ENCODE data around the gene PDIK1L. TPM values are rescaled to one million over a fixed set of nuclear protein-coding genes. Genes with fewer than 3 reads are reported as not detected.
A peak's percentile ranks its signal among the peaks of the same experiment; 100 is the strongest.

PDIK1L gene
- total and polyA plus RNA-seq, 9 of the 15 experiments (the other 6 are each of a cell fraction or from before 2014, with no cell fraction given) = 12.8 to 30.2 (median 21.5) TPM

GRCh38 chr1:26126321-26127084, 14.9 kb downstream of the PDIK1L start (continued):
- TF ChIP-seq, protein P1, sequence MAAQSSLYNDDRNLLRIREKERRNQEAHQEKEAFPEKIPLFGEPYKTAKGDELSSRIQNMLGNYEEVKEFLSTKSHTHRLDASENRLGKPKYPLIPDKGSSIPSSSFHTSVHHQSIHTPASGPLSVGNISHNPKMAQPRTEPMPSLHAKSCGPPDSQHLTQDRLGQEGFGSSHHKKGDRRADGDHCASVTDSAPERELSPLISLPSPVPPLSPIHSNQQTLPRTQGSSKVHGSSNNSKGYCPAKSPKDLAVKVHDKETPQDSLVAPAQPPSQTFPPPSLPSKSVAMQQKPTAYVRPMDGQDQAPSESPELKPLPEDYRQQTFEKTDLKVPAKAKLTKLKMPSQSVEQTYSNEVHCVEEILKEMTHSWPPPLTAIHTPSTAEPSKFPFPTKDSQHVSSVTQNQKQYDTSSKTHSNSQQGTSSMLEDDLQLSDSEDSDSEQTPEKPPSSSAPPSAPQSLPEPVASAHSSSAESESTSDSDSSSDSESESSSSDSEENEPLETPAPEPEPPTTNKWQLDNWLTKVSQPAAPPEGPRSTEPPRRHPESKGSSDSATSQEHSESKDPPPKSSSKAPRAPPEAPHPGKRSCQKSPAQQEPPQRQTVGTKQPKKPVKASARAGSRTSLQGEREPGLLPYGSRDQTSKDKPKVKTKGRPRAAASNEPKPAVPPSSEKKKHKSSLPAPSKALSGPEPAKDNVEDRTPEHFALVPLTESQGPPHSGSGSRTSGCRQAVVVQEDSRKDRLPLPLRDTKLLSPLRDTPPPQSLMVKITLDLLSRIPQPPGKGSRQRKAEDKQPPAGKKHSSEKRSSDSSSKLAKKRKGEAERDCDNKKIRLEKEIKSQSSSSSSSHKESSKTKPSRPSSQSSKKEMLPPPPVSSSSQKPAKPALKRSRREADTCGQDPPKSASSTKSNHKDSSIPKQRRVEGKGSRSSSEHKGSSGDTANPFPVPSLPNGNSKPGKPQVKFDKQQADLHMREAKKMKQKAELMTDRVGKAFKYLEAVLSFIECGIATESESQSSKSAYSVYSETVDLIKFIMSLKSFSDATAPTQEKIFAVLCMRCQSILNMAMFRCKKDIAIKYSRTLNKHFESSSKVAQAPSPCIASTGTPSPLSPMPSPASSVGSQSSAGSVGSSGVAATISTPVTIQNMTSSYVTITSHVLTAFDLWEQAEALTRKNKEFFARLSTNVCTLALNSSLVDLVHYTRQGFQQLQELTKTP (IDR thresholded peaks at IDR 0.05; ENCODE audit: low read depth in 1 of 2, partially characterized antibody in 2 of 2) = peak; percentile 86 to 94
- TF ChIP-seq RFX1 (IDR thresholded peaks at IDR 0.05) (0 out of 2 replicates have a peak, but pooled peaks have one; percentile 27), NFE2L1 (tag; IDR thresholded peaks at IDR 0.05; ENCODE audit: borderline replicate concordance, low read depth) (peak; percentile 36; the same call in 1 of the 2 replicates), SMC3 (conservative IDR thresholded peaks at IDR 0.05; ENCODE audit: insufficient read depth, low read depth, low read length) (no peak), ZNF143 (CRISPR knock-in tag; IDR thresholded peaks at IDR 0.05) (no peak), ZBTB8A (IDR thresholded peaks at IDR 0.05; ENCODE audit: partially characterized antibody) (no peak), SMAD4 (CRISPR knock-in tag; conservative IDR thresholded peaks at IDR 0.05) (peak; percentile 79), POLR2B (IDR thresholded peaks at IDR 0.05; ENCODE audit: low read depth, partially characterized antibody) (peak; percentile 88), NUFIP1 (IDR thresholded peaks at IDR 0.05; ENCODE audit: partially characterized antibody) (no peak), ADNP (tag; IDR thresholded peaks at IDR 0.05) (peak; percentile 65), ZFP36 (IDR thresholded peaks at IDR 0.05; ENCODE audit: low read depth, low read length, partially characterized antibody) (no peak), ESRRA (IDR thresholded peaks at IDR 0.05; ENCODE audit: borderline replicate concordance, low read depth) (peak; percentile 98; the same call in 1 of the 2 replicates), SAFB2 (IDR thresholded peaks at IDR 0.05; ENCODE audit: borderline replicate concordance, low read depth, low read length, severe bottlenecking) (no peak)
